SKM-1 (cell line): ENCODE measurements around the gene GRB7.
"Not testable (repeated sequence)": the region's sequence is repeated elsewhere in the genome, so short reads cannot be mapped to it uniquely, and the experiment has no call there.

Experiments
- DNase-seq: peaks from one replicate; lab custom pipeline; 2025; ENCODE audit not compliant: unreplicated experiment; lab: John Stamatoyannopoulos, UW

Gene GRB7

DNA sequence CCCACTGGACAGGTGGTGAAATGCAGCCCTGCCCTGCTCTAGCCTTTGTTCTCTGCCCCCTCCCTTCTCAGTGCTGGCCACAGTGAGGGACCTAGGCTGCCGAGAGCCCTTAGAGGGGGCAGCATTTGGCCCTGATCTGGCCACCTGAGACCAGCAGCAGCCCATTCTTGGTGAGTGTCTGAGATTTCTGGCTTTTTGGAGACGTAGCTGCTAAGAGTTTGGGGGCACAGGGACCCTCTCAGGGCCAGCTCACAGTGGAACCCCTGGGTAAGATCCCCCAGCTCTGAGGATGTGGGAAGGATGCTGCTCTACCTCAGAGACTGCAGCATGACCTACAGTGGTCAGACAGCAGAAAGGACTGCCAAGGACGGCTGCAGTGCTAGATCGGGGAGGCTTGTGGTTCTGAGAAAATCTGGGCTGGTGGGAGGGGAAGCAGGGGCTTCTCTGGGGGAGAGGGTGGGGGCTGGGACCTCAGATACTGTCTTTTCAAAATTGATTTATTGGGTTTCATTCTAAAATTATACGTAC is 13.3 kb downstream of the GRB7 start:
- DNase-seq: no peak

DNA sequence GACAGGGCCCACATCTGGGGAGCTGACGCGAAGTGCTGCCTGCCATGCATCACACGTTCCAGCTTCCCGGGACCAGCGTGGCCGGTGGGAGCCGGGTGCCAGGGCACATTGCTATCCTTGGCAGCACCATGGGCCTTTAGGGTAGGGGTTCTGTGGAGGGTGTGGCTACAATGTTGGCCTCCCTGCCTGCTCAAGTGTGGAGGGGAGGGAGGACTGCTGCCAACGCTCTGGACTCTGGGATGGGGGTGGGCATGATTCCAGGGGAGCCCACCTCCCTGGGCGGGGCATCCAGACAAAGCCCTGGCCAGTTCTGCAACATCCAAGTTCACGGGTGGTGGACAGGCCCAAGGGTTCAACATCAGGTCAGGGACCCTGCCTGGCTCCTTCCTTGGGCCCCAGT is 13.9 kb downstream of the GRB7 start:
- no peak for DNase-seq

DNA sequence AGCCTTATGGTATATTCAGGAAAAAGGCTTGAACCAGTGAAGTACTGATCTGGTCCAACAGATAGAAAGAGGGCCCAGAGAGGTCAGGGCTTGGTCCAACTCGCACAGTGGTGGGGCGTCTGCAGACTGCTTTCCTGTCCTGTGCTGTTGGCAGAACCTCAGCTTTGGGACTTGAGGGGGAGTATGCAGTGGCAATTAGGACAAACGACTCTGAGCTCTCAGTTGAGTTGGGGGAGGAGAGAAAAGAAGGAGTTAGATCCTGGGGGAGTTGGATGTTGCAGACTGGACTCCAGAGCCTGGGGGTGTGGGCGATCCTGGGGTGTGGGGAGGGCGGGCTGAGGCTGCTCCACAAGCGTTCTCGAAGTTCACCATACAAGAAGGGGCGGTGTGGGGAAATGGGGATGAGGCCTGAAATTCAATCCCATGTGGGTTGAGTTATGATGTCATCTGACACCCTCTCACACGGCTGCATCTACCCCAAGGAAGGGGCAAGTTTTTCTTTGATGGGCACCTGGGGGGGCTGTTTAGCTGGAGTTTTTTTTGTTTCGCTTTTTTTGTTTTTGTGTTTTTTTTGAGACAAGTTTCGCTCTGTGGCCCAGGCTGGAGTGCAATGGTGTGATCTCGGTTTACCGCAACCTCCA is 14.6 kb downstream of the GRB7 start:
- no peak for DNase-seq

DNA sequence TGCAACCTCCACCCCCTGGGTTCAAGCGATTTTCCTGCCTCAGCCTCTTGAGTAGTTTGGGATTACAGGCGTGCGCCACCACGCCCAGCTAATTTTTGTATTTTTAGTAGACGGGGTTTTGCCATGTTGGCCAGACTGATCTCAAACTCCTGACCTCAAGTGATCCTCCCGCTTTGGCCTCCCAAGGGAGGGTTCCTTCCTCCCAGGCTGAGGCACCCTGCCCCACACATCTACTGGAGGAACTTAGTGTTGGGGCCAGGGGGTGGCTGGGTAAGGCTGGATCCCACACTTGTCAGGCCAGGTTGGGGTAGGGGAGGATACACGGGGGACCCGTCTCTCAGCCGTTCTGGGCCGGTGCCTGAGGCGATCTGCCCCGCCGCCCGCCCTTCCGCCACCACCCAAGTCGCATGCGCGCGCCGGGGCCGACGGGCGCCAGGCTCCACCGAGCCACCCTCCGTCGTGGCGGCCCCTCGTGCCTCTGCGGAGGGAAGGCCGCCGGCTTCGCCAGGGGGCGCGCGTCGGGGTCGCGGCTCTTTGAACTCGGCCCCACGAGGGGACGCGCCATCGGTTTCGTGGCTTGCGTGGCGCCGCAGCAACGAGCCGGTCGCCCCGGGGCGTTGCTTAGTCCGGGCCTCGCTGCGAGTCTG is 15.9 kb downstream of the GRB7 start:
- peak; percentile 69 for DNase-seq

DNA sequence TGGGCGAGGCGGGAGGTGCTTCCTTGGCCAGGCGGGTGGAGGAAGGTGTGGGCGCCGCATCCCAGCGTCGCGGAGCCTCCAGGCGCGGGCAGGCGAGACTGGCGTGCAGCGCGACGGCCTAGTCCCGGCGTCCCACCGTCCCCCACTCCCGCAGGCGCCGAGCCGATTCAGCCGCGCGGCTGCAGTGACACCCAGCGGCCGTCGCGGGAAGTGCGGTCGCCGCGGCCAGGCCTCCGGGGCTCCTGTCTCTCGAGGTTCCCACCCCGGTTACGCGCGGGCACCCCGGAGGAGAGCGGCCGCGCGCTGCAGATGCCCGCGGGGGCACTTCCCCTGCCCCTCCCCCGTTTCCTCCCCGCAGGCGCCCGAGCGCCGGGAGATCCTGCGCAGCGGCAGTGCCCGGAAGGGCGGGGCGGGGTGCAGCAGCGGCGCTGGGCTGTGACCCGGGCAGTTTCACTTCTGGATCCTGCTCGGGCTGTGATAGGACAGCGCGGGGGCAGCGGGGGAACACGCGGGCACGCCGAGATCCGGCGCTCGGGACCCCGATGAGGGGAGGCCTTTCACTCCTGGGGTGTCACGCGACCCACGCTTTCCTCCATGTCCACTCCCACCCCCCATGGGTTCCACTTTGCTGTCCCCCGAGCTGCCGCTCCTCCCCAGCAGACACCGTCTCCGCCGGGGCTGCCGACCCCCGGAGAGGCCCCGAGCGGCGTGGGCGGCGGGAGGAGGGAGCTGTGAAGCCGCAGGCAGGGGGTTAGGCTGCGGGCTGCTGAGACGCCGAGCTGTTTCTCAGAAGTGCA is 16.6 kb downstream of the GRB7 start:
- peak; percentile 87 for DNase-seq

DNA sequence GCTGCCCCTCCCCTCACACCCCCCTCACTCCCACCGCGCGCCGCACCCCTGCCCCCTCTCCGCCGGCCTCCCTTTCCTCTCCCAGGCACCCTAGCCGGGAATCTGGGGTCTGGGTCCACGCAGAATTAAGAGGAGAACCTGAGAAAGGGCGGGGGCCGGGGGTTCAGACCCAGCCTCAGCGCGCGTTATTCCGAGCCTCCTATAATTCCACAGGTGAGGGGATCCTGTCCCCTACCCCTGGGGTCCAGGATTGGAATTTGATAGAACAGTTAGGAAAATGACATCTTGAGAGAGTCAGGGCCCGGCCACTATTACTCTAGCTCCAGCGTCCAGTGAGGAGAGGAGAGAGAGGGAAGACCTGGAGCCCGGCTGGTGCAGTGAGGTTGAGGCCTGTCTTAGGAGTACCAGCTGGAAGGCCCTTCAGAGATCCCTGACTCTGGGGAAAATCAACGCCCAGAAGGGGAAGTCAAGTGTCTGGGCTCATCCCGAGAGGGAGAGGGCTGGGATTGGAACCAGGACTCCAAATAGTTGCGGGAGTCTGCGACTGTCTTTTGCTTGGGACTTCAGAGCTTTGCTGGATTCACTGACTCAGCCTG is 17.3 kb downstream of the GRB7 start:
- DNase-seq: no peak

DNA sequence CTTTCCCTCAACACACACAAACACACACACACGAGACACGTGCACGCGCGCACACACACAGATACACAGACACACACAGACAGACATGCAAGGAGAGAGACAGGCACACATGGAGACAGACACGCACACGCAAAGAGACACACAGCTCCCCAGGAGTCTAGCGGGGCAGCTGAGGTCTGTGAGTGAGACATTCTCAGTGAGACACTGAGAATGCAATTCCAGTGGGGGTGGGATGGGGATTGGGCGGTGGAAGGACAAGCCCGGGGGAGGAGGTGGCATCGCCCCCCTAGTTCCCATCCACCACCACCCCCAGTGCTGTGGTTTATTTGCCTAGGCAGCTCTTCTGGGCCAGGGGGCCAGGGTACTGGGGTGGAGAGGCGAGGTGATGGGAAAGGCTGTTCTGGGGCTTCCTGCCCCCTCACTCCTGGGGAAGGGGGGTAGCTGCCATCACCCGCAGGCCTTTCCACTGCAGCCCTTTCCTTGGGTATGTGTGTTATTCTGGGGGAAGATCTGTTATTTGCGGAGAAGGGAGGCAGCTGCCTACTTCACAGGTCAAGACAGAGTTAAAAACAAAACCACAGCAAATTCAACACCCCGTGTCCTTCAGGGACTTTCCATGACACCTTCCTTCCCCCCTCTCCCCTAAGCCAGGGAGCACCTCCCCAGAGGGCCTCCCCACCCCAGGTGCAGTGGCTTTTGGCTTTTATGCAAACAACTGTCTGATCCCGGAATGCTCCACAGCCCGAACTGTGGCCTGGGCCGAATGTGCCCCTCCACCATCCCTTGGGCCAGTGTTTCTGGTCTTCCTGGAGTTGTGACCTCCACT is 18.0 kb downstream of the GRB7 start:
- no peak for DNase-seq

DNA sequence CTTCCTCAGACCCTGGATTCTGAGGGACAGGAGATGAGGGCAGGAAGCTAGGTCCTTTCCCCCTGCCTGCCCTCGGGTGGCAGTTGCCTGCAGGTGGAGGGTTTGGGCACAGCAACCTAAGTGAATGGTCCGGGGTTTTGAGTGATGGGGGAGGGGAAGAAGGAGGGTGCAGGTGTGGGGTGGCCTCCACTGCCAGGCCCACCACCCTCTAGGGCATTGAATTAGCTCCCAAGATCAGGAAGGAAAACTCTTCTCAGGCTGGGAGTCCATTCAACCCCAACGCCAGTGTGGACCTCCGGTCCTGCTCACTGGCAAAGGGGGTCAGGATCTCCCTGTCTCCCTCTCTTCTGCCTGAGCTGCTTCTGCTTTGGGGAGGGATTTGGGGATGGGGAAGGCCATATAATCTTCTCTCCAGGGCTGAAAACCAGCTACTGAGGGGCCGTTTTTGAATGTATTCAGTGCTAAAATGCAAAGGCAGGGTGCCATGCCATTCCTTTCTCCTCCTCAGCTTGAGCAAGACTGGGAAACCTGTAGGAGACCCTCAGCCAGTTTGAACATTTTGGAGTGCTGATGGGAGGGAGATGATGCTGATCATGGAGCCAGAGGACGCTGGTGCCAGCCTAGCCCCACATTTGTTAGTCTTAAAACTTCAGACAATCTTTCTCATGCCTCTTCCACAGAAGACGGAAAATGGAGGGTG is 18.8 kb downstream of the GRB7 start:
- no peak for DNase-seq

DNA sequence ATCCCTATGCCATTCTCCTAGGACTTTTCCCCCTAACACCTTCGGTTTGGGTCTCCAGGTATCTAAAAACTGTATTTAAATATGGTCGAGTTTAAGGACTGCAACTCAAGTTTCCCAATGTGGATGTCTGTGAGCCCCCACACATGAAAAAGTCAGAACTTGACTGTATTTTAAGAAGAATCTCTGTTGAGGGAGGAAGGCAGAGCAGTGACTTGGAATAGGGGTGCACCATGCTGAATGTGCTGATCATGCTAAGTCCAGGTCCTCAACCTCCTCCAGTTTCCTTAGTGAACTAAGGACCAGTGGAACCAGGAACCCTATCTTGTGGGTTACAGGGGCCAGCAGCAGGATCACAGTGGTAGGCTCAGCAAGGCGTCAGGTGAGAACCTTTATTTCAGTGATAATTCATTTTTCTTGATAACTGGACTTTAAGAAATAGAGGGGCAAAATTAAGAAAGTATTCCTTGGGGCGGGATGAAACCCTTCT is 19.5 kb downstream of the GRB7 start:
- no peak for DNase-seq

DNA sequence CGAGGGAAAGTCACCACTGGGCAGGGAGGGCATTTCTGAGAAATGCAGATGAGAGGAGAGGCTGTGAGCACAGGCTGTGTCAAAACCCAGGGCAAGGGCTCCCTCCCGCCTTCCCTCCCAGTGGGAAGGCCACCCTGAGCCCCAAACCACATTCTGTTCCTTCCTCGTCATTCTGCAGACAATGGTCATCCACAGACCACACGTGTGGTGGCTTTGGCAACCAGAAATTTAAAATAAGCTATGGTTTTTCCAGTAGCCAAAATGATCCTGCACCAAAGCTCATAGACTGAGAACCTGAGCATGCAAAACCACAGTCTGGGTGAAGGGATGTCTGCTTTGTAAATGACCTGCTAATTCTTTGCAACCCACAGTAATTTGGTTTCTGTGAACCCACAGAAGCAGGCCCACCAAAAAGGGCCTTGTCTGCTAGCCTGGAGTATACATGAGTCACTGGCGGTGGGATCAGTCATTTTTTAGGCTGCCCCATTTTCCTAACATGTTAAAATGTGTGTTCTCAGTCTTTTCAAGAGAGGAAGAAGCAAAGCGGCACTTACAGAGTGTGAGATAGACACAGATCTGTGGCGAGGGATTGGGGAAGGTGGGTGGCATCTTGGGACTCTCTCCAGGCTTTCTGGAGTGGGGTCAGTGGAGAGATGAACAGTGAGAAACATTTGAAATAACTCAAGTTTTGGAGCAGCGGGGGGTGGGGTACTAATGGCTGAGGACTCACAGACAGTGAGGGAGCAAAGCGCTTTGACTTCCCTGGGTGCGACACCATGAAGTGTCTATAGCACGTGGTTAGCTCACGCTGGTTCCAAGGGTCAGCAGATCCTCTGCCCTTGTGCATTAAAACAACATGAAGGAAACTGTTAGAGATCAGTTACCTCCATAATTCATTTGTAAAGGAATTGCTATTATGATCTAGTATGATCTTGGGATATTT is 20.5 kb downstream of the GRB7 start:
- DNase-seq: no peak

DNA sequence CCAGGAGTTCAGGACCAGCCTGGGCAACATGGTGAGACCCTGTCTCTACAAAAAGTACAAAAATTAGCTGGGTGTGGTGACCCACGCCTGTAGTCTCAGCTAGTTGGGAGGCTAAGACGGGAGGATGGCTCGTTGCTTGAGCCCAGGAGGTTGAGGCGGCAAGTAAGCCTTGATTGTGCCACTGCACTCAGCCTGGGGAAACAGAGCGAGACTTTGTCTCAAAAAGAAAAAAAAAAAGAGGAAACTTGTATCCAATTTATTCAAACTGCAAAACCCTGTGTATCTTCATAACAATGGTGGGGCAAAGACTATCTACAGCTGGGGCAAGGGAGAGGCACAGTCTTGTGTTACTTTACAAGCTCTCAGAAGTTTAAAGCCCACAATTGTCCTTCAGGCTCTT is 21.5 kb downstream of the GRB7 start:
- no peak for DNase-seq

DNA sequence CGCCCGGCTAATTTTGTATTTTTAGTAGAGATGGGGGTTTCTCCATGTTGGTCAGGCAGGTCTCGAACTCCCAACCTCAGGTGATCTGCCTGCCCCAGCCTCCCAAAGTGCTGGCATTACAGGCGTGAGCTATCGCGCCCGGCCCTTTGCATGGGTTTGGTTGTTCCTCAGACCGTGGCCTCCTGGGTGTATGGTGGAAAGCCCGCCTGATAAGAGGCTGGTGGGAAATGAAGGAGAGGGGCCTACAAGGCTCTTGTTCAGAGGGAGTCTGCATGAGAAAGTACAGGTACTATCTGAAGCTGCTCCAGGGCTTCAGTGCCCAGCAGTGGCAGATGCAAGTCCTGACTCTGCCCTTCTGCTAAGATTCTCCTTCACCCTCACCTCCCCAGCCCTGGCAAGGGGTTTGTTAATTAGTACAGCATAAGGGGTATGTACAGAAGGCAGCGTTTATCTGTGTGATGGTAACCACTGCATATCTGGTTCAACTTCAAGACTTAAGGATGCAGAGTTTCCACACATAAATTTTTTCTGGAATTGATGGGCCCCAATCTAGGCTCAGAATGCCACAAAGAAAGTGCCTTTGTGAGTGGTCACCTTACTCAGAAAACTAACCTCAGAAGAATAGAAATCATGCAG is 24.2 kb downstream of the GRB7 start:
- DNase-seq: no peak

DNA sequence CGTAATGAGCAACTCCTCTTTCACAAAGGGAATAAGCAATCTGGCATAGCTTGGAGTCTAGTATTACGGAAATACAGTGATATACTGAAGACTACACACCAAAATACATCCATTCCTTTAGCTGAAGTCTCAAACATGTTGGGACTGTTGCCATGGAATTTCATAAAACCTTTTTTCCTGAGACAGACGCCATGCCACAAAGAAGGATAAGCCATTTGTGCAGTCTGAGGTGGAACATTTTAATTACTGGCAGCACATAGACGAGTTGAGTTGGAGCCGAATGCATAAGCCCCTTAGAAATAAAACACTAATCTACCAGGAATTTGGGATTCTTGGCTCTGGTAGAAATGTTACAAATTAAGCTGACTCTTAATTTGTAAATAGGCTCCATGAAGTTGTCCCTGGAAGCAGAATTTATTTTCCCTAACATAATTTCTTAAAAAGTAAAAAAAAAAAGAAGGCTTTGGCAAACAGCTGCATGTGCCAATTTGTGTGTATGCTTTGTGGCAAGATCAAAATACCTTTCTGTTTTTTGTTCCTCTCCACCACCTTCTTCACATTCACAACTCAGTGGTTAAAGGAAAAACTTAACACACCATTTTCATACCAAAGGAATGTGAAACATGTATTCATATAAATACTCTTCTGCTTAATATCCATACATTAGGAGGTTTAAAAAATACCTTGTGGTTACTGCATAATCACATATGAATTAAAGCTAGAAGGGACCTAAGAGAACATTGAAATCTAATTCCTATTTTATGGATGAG is 25.5 kb downstream of the GRB7 start:
- DNase-seq: no peak

DNA sequence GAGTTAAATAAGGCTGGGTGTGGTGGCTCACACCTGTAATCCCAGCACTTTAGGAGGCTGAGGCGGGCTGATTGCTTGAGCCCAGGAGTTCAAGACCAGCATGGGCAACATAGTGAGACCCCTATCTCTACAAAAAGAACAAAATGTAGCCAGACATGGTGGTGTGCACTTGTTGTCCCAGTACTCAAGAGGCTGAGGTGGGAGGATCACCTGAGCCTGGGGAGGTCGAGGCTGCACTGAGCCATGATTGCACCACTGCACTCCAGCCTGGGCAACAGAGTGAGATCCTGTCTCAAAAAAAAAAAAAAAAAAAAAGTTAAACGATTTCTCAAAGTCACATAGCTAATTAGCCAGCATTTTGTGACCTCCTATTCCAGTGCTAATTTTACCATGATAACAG is 26.4 kb downstream of the GRB7 start:
- not testable (repeated sequence) for DNase-seq

DNA sequence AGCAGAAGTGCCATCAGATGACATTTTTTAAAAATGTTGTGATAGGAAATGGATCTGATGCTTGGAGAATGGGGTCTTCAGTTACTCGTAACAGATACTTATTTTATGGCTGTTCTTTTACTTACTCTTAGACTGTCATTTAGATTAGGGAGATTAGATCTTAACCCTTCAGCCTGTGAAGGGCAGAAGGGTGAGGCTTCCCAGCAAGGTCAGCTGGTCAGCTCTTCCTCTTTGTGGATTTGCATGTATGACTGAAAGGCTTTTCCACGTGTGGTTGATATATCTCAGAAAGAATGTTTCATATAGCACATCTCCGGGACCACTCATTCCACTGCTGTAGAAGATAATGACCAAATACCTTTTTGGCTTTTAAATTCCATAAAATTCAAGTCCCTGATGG is 27.4 kb downstream of the GRB7 start:
- DNase-seq: no peak

DNA sequence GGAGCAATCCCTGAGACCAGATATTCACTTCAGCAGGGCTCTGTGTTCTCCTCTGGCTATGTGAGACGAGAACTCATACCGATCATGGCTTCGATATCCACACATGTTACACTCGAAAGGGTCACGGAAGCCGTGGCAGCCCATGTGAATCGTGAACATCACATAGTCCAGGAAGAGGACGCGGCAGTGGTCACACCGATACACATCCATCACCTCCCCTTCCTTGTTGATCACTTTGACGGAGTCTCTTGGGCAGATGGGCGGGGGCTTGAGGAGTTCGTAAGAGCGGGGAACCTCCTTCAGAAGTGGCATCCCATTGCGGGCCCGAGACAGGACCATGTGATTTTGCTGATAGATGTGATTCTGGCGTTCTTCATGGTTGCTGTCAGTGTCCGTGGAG is 28.0 kb downstream of the GRB7 start:
- no peak for DNase-seq

DNA sequence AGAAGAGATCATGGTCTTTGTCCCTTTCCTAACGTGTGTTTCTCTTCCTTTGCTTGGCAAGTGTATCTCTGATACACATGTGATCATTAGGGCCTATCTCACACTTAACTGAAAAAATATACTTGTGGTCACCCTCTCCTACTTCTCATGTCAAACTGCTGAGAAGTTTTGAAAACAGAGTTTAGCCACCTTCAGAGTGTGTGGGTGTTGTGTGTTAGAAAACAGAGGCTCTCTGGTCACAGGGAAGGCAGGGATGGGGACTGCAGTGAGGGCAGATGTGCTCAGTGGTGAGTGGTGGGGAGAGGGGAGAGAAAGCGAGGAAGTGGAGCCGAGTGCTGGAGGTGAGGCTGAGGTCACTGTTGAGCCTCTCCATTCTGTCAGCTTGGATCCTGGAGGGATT is 29.4 kb downstream of the GRB7 start:
- DNase-seq: no peak
